ENCODE data around the gene ACAA1. TPM values are rescaled to one million over a fixed set of nuclear protein-coding genes. Genes with fewer than 3 reads are reported as not detected.
A peak's percentile ranks its signal among the peaks of the same experiment; 100 is the strongest.

ACAA1 gene
- total RNA-seq, 4 donors from 2014 or later: 22.3 to 54.1 (median 37.6) TPM

DNA sequence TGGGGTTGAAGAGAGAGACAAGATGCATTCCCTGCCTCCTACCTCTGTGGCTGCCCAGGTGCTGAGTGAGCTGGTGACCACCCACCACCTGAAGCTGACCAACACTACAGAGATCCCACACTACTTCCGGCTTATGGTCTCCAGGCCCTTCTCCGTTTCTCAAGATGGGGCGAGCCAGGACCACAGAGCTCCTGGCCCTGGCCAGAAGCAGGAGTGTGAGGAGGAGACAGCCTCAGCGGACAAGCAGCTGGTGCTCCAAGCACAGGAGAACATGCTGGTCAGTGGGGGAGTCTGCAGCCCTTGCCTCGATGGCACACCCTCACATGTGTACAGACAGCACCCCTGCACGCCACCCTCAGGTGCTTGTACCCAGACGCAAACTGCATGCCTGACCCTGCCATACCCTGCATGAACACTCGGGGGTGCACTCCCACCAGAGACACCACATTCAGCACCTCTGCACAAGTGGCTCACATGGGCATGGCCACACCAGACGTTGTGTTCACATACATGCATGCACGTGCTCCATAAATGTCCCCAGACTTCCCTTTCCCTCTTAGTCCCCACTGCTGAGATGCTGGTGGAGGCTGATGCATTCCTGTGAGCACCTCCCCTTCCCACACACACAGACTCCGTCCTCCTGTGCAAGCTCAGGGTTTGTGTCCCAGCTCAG, 19.0 kb downstream of the ACAA1 start:
- peak; percentile 34 to 45 for DNase-seq
- H3K9me3 ChIP-seq: no peaks in the 10 kb centered on the region
- intact Hi-C loops (cut with DNase I; ENCODE audit: low total_unique reads): no loop called here
- no peaks in the 10 kb centered on the region for H3K27me3 ChIP-seq
- TF ChIP-seq POLR2A (IDR thresholded peaks at IDR 0.05): no peak
- TF ChIP-seq, protein P1, sequence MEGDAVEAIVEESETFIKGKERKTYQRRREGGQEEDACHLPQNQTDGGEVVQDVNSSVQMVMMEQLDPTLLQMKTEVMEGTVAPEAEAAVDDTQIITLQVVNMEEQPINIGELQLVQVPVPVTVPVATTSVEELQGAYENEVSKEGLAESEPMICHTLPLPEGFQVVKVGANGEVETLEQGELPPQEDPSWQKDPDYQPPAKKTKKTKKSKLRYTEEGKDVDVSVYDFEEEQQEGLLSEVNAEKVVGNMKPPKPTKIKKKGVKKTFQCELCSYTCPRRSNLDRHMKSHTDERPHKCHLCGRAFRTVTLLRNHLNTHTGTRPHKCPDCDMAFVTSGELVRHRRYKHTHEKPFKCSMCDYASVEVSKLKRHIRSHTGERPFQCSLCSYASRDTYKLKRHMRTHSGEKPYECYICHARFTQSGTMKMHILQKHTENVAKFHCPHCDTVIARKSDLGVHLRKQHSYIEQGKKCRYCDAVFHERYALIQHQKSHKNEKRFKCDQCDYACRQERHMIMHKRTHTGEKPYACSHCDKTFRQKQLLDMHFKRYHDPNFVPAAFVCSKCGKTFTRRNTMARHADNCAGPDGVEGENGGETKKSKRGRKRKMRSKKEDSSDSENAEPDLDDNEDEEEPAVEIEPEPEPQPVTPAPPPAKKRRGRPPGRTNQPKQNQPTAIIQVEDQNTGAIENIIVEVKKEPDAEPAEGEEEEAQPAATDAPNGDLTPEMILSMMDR (IDR thresholded peaks at IDR 0.05): peak; percentile 26 to 71 (median 49)
- H3K4me1 ChIP-seq: no peaks in the 10 kb centered on the region
- H3K4me3 ChIP-seq: no peak overlapping the region
- H3K36me3 ChIP-seq: no peaks in the 10 kb centered on the region
- no peak overlapping the region for H3K27ac ChIP-seq

DNA sequence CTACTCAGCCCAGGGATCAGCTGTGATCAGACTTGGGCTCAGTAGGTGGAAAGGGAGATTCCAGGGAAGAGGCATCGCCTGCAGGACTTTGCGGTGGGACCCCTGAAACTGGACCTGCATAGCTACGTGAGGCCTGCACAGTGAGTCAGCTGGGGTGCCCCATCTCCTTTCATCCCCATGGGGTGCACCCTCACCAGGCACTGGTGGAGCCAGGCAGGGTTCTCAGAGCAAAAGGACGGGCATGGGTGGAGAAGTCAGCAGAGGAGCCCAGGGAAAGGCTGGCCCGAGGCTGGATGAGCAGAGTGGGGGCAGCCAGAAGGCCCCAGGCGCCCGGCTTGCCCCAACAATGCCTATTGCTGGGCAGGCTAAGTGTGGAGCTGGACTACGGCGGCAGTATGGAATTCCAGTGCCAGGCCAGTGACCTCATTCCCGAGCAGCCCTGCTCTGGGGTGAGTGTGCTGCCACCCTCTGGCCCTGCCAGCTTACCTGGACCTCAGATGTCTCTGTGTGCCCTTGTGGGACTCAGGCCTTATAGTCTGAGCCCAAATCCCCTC, 19.7 kb downstream of the ACAA1 start:
- intact Hi-C loops (cut with DNase I; ENCODE audit: low total_unique reads): no loop called here
- no peak for DNase-seq
- Histone ChIP-seq H3K27me3 (no peaks in the 10 kb centered on the region), H3K9me3 (no peaks in the 10 kb centered on the region), H3K4me1 (no peaks in the 10 kb centered on the region), H3K36me3 (no peaks in the 10 kb centered on the region), H3K4me3 (no peak overlapping the region), H3K27ac (no peak overlapping the region)
- TF ChIP-seq, protein P1 (IDR thresholded peaks at IDR 0.05): no peak
- no peak for TF ChIP-seq POLR2A (IDR thresholded peaks at IDR 0.05)

DNA sequence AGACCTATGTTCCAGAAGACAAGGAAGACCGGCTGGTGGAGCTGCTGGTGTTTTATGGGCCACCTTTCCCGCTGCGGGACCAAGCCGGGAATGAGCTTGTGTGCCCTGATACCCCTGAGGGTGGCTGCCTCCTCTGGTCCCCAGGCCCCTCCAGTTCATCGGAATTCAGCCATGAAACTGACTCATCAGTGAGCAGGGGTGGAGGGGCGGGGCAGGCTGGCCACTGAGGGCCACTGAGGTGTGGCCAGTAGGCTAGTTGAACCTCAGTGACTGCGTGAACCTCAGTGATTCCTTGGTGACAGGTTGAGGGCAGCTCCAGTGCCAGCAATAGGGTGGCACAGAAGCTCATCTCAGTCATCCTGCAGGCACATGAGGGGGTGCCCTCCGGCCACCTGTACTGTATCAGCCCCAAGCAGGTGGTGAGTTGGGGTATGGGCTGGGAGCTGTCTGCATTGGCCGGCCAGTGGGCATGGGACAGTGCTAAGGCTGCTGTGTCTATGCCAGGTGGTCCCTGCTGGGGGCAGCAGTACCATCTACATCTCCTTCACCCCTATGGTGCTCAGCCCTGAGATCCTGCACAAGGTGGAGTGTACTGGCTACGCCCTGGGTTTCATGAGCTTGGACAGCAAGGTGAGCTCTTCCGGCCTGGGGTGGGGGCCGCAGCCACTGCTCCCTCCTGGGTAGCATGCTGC, 20.3 kb downstream of the ACAA1 start:
- peak in 1 of 2 donors; percentile 9 for DNase-seq
- intact Hi-C loops (cut with DNase I; ENCODE audit: low total_unique reads): no loop called here
- TF ChIP-seq, protein P1 (IDR thresholded peaks at IDR 0.05): no peak
- TF ChIP-seq POLR2A (IDR thresholded peaks at IDR 0.05): no peak
- Histone ChIP-seq H3K27me3 (no peaks in the 10 kb centered on the region), H3K4me3 (no peak overlapping the region), H3K9me3 (no peaks in the 10 kb centered on the region), H3K27ac (no peak overlapping the region), H3K4me1 (no peaks in the 10 kb centered on the region), H3K36me3 (no peaks in the 10 kb centered on the region)

DNA sequence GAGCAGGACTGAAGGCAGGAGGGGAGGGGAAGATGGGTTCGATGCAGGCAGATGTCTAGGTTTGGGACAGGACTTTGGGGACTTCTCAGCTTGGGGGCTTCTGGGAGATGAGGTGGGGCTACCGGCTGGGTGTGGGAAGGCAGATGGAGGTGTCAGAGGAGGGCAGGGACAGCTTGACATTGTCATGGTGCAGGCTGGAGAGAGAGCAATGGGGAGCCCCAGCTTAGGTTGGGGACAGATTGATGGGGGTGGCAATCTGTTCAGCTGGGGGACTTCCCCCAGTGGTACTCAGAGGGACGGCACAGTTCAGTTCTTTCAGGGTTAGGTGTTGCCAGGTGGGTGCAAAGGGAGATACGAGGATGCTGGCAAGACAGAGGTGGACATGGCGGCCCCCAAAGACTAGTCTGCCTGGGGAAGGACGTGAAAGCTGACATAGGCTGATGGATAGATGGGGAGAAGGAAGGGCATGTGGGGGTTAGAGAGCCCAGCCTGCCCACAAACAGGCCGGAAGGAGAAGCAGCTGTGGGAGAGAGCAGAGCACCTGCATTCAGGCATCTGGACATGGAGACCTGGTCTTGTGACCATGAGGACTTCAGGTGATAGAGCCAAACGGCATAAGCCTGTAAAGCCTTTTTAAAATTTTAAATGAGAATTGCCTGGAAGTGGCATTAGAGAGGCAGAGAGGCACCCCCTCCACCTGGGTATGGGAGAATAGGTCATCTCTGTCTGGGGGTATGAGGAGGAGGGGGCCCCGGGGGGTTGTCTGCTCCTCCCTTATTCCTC, 21.1 kb downstream of the ACAA1 start:
- Histone ChIP-seq H3K27ac (no peak overlapping the region), H3K4me1 (no peaks in the 10 kb centered on the region), H3K27me3 (no peaks in the 10 kb centered on the region), H3K9me3 (no peaks in the 10 kb centered on the region), H3K36me3 (no peaks in the 10 kb centered on the region), H3K4me3 (no peak overlapping the region)
- TF ChIP-seq POLR2A (IDR thresholded peaks at IDR 0.05): no peak
- TF ChIP-seq, protein P1 (IDR thresholded peaks at IDR 0.05): no peak
- intact Hi-C loops (cut with DNase I; ENCODE audit: low total_unique reads): no loop called here
- no peak for DNase-seq

All from uterus (tissue), 4 donors.